K562 (cell line): Measurements from ENCODE around the gene FAM181B. TPM values are rescaled to one million over a fixed set of nuclear protein-coding genes. Genes with fewer than 3 reads are reported as not detected.

Source experiments
- ATAC-seq: fragments of 200-7000 bp; cut with Tn5 transposase; 3 replicates; pipeline ENCODE4 v1.9.1; 2020; ENCODE audit warnings: moderate library complexity
- BruUV-seq: library from RNA; stranded (reverse); fragments of 400-500 nt; replicated peaks from 2 replicates; lab custom pipeline; 2021; lab: Mats Ljungman, UMichigan
- CTCF ChIA-PET: fragments of 300-600 bp; formaldehyde crosslinking; extraction: SDS; loops from one replicate; lab custom pipeline; 2021; ENCODE audit warnings: low intra/inter-chr PET ratio; lab: Yijun Ruan, JAX
- POLR2A ChIA-PET: fragments of 300-600, 350-650 bp; sonication (Branson Sonifier 250); formaldehyde crosslinking; extraction: SDS; loops from one replicate; lab custom pipeline; 2021; ENCODE audit warnings: antibody characterized with exemption, inconsistent platforms; lab: Yijun Ruan, JAX
- DNase-seq, 4 experiments: peaks; one replicate each; pipeline versions ENCODE4 v3.0.0 to v3.0.0-alpha.2; 2011 to 2018; ENCODE audit warnings: low spot score in 3 of 4, mixed read lengths in 3 of 4; ENCODE audit errors: extremely low read depth in 1 of 4
- FAIRE-seq: peaks from 2 replicates; lab custom pipeline; 2011; peaks lifted over from hg19 to GRCh38; lab: Jason Lieb, UNC
- H2AFZ ChIP-seq: 2 replicates; pipeline ENCODE4 v1.6.0; 2011; ENCODE audit warnings: low read depth, low read length, control low read depth, inconsistent platforms
- H3K27ac ChIP-seq: fragments of 200-600 bp; 3 replicates; pipeline ENCODE4 v1.8.0; 2011; ENCODE audit warnings: low read depth, mild to moderate bottlenecking, control low read depth, inconsistent platforms, low read length, moderate library complexity, mixed read lengths; ENCODE audit errors: extremely low read depth
- H3K27me3 ChIP-seq, 2 experiments: fragments of 300-600 bp in 1 of 2; 2 replicates in 1 of 2; 3 replicates in 1 of 2; pipeline versions ENCODE4 v1.6.0 to v1.8.0; 2011; ENCODE audit warnings: inconsistent platforms in 2 of 2, low read length in 2 of 2, mild to moderate bottlenecking in 1 of 2, mixed read lengths in 1 of 2, moderate library complexity in 1 of 2; ENCODE audit not compliant: control insufficient read depth in 2 of 2, insufficient read depth in 2 of 2
- H3K36me3 ChIP-seq: fragments of 300-600 bp; 3 replicates; pipeline ENCODE4 v1.8.0; 2011; ENCODE audit warnings: mild to moderate bottlenecking, low read length, inconsistent platforms; ENCODE audit not compliant: control insufficient read depth, insufficient read depth
- H3K4me1 ChIP-seq, 2 experiments: fragments of 200-600 bp in 1 of 2; replicated peaks in 1 of 2; 2 replicates in 1 of 2; 3 replicates in 1 of 2; pipeline versions ENCODE4 v1.5.1 to v1.8.0; 2011; ENCODE audit warnings: inconsistent platforms in 2 of 2, low read length in 2 of 2, mild to moderate bottlenecking in 1 of 2, mixed read lengths in 1 of 2, moderate library complexity in 1 of 2; ENCODE audit not compliant: control insufficient read depth in 2 of 2, insufficient read depth in 2 of 2
- H3K4me2 ChIP-seq: 2 replicates; pipeline ENCODE4 v1.6.1; 2011; ENCODE audit warnings: low read length, control low read depth, inconsistent platforms, mixed read lengths; ENCODE audit not compliant: insufficient read depth
- H3K4me3 ChIP-seq: fragments of 200-600 bp; sonication (generic), shearing (Covaris generic); 2 replicates; pipeline ENCODE4 v1.5.1; 2016; ENCODE audit warnings: control low read depth, inconsistent platforms
- H3K79me2 ChIP-seq: fragments of 200-600 bp; 3 replicates; pipeline ENCODE4 v1.8.0; 2011; ENCODE audit warnings: low read length, inconsistent platforms; ENCODE audit not compliant: control insufficient read depth, insufficient read depth
- H3K9ac ChIP-seq, 2 experiments: 2 replicates each; pipeline versions ENCODE4 v1.6.0 to v1.6.1; 2011; ENCODE audit warnings: low read depth in 2 of 2, low read length in 2 of 2, control low read depth in 1 of 2, inconsistent platforms in 1 of 2, mild to moderate bottlenecking in 1 of 2, mixed read lengths in 1 of 2; ENCODE audit not compliant: insufficient read depth in 1 of 2
- H3K9me1 ChIP-seq: one replicate; pipeline ENCODE4 v1.6.0; 2011; ENCODE audit warnings: inconsistent platforms, mild to moderate bottlenecking, low read length, moderate library complexity; ENCODE audit not compliant: control insufficient read depth, insufficient read depth
- H3K9me3 ChIP-seq: replicated peaks from 2 replicates; pipeline ENCODE4 v1.5.1; 2011; ENCODE audit warnings: low read depth, low read length, inconsistent platforms; ENCODE audit not compliant: control insufficient read depth, insufficient read depth
- H4K20me1 ChIP-seq: replicated peaks from 2 replicates; pipeline ENCODE4 v1.6.1; 2011; ENCODE audit warnings: low read length, inconsistent platforms, mixed read lengths; ENCODE audit not compliant: control insufficient read depth, insufficient read depth
- EZH2 ChIP-seq: IDR thresholded peaks from 2 replicates; pipeline ENCODE4 v1.6.1; 2012; ENCODE audit warnings: low read depth, mild to moderate bottlenecking, inconsistent platforms, low read length, borderline replicate concordance
- FOXJ2 ChIP-seq: fragments of 200-800 bp; sonication (Bioruptor generic); IDR thresholded peaks from 2 replicates; pipeline ENCODE4 v1.6.1; 2016; ENCODE audit warnings: missing genetic modification characterization, missing compliant biosample characterization
- MXI1 ChIP-seq: IDR thresholded peaks from 2 replicates; pipeline ENCODE4 v1.6.1; 2011; ENCODE audit warnings: low read depth, mild to moderate bottlenecking, improper control_type of control experiment, low read length
- TAL1 ChIP-seq: fragments of 450-650 bp; IDR thresholded peaks from 2 replicates; pipeline ENCODE4 v1.6.1; 2016; ENCODE audit warnings: mild to moderate bottlenecking
- TCF7L2 ChIP-seq: fragments of 150-350 bp; IDR thresholded peaks from 2 replicates; pipeline ENCODE4 v1.6.1; 2016; ENCODE audit warnings: low read depth, mild to moderate bottlenecking, low read length, moderate library complexity
- ZNF121 ChIP-seq: sonication (generic); formaldehyde crosslinking; conservative IDR thresholded peaks from 2 replicates; pipeline ENCODE4 v1.8.0; 2022; ENCODE audit warnings: missing genetic modification reagents
- WGBS: fragments of 100-300 bp; shearing (Covaris generic); methylation state at CpG from one replicate; pipeline ENCODE4 v1.1.6; 2016; ENCODE audit warnings: low coverage, mixed read lengths; ENCODE audit not compliant: insufficient coverage; ENCODE audit errors: missing lambda C conversion rate; 5-methylcytosine and 5-hydroxymethylcytosine counted together
- in situ Hi-C: fragments of 300-500 bp; cut with MboI; formaldehyde crosslinking; loops from 4 replicates; pipeline ENCODE4 v1.15.0; 2018; ENCODE audit warnings: inconsistent platforms, mixed read lengths
- intact Hi-C: fragments of 100-400 bp; cut with micrococcal nuclease; formaldehyde crosslinking; loops from 2 replicates; pipeline ENCODE4 v1.14.2; 2022
- polyA plus RNA-seq, 8 experiments: library from polyadenylated mRNA; depleted of rRNA in 4 of 8; stranded (reverse) in 5 of 8; unstranded in 3 of 8; fragments of >200 nt; fragmentation: Nextera tagmentation in 2 of 8; fragmentation: Illumina TruSeq in 1 of 8; extraction: Ambion mirVana in 2 of 8; extraction: Trizol in 1 of 8; gene quantifications; 2 replicates each; pipeline versions ENCODE4 v1.2.1 to v1.2.3, GENCODE V29; 2011 to 2014; ENCODE audit warnings: inconsistent platforms in 1 of 8, missing spikeins in 1 of 8
- total RNA-seq, 7 experiments: library from RNA; depleted of rRNA in 6 of 7; stranded (reverse); fragments of >200 nt in 6 of 7; fragmentation: Illumina TruSeq in 2 of 7; extraction: Trizol in 2 of 7; gene quantifications; 2 replicates each; pipeline versions ENCODE4 v1.2.1 to v1.2.3, GENCODE V29; 2011 to 2021; ENCODE audit warnings: low replicate concordance in 1 of 7
- TF ChIP-seq, protein P1 (sequence below): fragments of 200-800 bp; sonication (Bioruptor generic); IDR thresholded peaks from 2 replicates; pipeline ENCODE4 v1.6.1; 2017; ENCODE audit warnings: missing genetic modification characterization, missing compliant biosample characterization

Gene FAM181B
- total and polyA plus RNA-seq, 9 of the 15 experiments (the other 6 are each of a cell fraction or from before 2014, with no cell fraction given), result 0.01 TPM; not detected in 8

DNA sequence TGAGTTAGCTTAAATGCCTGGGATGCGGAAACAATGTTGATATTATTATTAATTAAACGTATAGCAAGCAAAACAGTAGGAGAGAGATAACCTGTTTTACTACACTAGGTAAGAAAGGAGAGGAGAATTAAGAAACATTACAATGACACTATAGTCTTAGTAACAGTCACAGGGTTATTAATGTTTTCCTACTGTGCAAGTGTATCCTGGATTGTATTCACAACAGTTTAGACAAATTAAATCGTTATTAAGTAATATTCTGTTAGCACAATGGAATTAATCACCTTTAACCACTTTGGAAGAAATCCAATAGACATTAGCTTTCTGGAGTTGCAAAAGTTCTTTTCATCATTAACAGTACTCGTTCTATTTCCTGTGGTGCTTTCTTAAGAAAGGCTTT lies 3.4 kb downstream of the FAM181B start (continued):
- TF ChIP-seq MXI1, result no peak
- no peak for TF ChIP-seq EZH2
- TF ChIP-seq ZNF121 (CRISPR knock-in tag), result no peak
- no peak for TF ChIP-seq FOXJ2 (tag)

- H3K4me2 ChIP-seq, result no peak overlapping the region
- H3K9me1 ChIP-seq, result no peaks in the 10 kb centered on the region
- TF ChIP-seq TCF7L2 (no peak), TAL1 (no peak)
- TF ChIP-seq, protein P1, sequence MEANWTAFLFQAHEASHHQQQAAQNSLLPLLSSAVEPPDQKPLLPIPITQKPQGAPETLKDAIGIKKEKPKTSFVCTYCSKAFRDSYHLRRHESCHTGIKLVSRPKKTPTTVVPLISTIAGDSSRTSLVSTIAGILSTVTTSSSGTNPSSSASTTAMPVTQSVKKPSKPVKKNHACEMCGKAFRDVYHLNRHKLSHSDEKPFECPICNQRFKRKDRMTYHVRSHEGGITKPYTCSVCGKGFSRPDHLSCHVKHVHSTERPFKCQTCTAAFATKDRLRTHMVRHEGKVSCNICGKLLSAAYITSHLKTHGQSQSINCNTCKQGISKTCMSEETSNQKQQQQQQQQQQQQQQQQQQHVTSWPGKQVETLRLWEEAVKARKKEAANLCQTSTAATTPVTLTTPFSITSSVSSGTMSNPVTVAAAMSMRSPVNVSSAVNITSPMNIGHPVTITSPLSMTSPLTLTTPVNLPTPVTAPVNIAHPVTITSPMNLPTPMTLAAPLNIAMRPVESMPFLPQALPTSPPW, result no peak
- DNase-seq (no peak), ATAC-seq (no peak; the same call in 2 of the 3 replicates), FAIRE-seq (no peak)
- H3K4me1 ChIP-seq, result no peaks in the 10 kb centered on the region
- no peak overlapping the region for H3K27ac ChIP-seq
- in situ Hi-C loops, result no loop called here
- no peak overlapping the region for H2AFZ ChIP-seq
- ChIA-PET POLR2A (interaction anchor here (0.6 to 0.9 kb wide), 3 partner anchors 9 to 811 kb away, joined by 3 to 4 read pairs (median 3); no protein-coding TSS in a partner anchor), CTCF (no interaction called here)
- BruUV-seq, result no TSS peak
- intact Hi-C loops, result no loop called here
- no peaks in the 10 kb centered on the region for H3K79me2 ChIP-seq
- peaks cover 15 to 16% of the 10 kb centered on the region in 2 experiments; a peak in 4 of 5 replicates for H3K27me3 ChIP-seq
- no peaks in the 10 kb centered on the region for H3K36me3 ChIP-seq
- no peaks in the 10 kb centered on the region for H3K9me3 ChIP-seq
- H3K4me3 ChIP-seq, result no peak overlapping the region
- 0% methylated on average over 4 of the region's 5 CpGs for WGBS
- H4K20me1 ChIP-seq, result no peaks in the 10 kb centered on the region
- no peak overlapping the region for H3K9ac ChIP-seq
Measured at GRCh38 chr11:82724026-82724425, 9.6 kb downstream of the FAM181B start.
